Vagina (tissue), 2 donors: ENCODE results near the gene PARD3.

Experiments
- CTCF ChIP-seq, 3 experiments: fragments of 450-650 bp in 2 of 3; fragments of 200-600 bp in 1 of 3; sonication (generic) in 1 of 3; IDR thresholded peaks; one replicate each; pipeline ENCODE4 v1.5.1; 2017 to 2019; ENCODE audit warnings: antibody characterized with exemption in 3 of 3, mild to moderate bottlenecking in 2 of 3, moderate library complexity in 2 of 3
- POLR2A ChIP-seq, 2 donors: fragments of 450-650 bp; IDR thresholded peaks; one replicate each; pipeline ENCODE4 v1.6.1; 2017; ENCODE audit warnings: antibody characterized with exemption in 2 of 2, mild to moderate bottlenecking in 2 of 2, moderate library complexity in 2 of 2

- TF ChIP-seq CTCF (IDR thresholded peaks at IDR 0.05) (no peak), POLR2A (IDR thresholded peaks at IDR 0.05) (no peak)
Measured at GRCh38 chr10:34743814-34744213, 71.3 kb downstream of the PARD3 start.
